ENCODE measurements around the gene ANXA6.

ANXA6 gene

GRCh38 chr5:151150471-151151262 is 6.9 kb downstream of the ANXA6 start:
- peaks cover 8% of the 10 kb centered on the region for H3K36me3 Mint-ChIP-seq (ENCODE audit: low read depth)
- H3K9me3 Mint-ChIP-seq: no peaks in the 10 kb centered on the region
- H3K4me3 Mint-ChIP-seq: peak overlapping the region; percentile 64
- H3K27ac Mint-ChIP-seq: peak overlapping the region; percentile 99
- H3K4me1 Mint-ChIP-seq: peaks cover 91% of the 10 kb centered on the region
- H3K27me3 Mint-ChIP-seq (ENCODE audit: low read depth, poor library complexity): peaks cover 9% of the 10 kb centered on the region
- TF ChIP-seq CTCF (IDR thresholded peaks at IDR 0.05): no peak
- peak; percentile 37 for DNase-seq

GRCh38 chr5:151148583-151148982 is 9.0 kb downstream of the ANXA6 start:
- H3K27me3 Mint-ChIP-seq (ENCODE audit: low read depth, poor library complexity): peaks cover 6% of the 10 kb centered on the region
- no peaks in the 10 kb centered on the region for H3K9me3 Mint-ChIP-seq
- peaks cover 13% of the 10 kb centered on the region for H3K36me3 Mint-ChIP-seq (ENCODE audit: low read depth)
- no peak for TF ChIP-seq CTCF (IDR thresholded peaks at IDR 0.05)
- peaks cover 92% of the 10 kb centered on the region for H3K4me1 Mint-ChIP-seq
- no peak for DNase-seq
- H3K4me3 Mint-ChIP-seq: peak overlapping the region; percentile 12
- peak overlapping the region; percentile 96 for H3K27ac Mint-ChIP-seq

GRCh38 chr5:151147033-151147432 is 10.5 kb downstream of the ANXA6 start:
- Mint-ChIP-seq H3K27me3 (ENCODE audit: low read depth, poor library complexity) (peaks cover 6% of the 10 kb centered on the region), H3K4me3 (no peak overlapping the region), H3K4me1 (peaks cover 89% of the 10 kb centered on the region), H3K27ac (no peak overlapping the region), H3K36me3 (ENCODE audit: low read depth) (peaks cover 13% of the 10 kb centered on the region), H3K9me3 (no peaks in the 10 kb centered on the region)
- TF ChIP-seq CTCF (IDR thresholded peaks at IDR 0.05): no peak
- no peak for DNase-seq

- Mint-ChIP-seq H3K36me3 (ENCODE audit: low read depth) (peaks cover 13% of the 10 kb centered on the region), H3K4me1 (peaks cover 89% of the 10 kb centered on the region), H3K27me3 (ENCODE audit: low read depth, poor library complexity) (peaks cover 7% of the 10 kb centered on the region), H3K9me3 (no peaks in the 10 kb centered on the region), H3K27ac (no peak overlapping the region), H3K4me3 (no peak overlapping the region)
- no peak for DNase-seq
- TF ChIP-seq CTCF (IDR thresholded peaks at IDR 0.05): no peak
These were observed 11.5 kb downstream of the ANXA6 start for GRCh38 chr5:151146061-151146460.

- TF ChIP-seq CTCF (IDR thresholded peaks at IDR 0.05): no peak
- no peak overlapping the region for H3K27ac Mint-ChIP-seq
- H3K9me3 Mint-ChIP-seq: no peaks in the 10 kb centered on the region
- H3K4me3 Mint-ChIP-seq: no peak overlapping the region
- H3K4me1 Mint-ChIP-seq: peaks cover 81% of the 10 kb centered on the region
- DNase-seq: no peak
- peaks cover 13% of the 10 kb centered on the region for H3K36me3 Mint-ChIP-seq (ENCODE audit: low read depth)
- H3K27me3 Mint-ChIP-seq (ENCODE audit: low read depth, poor library complexity): peaks cover 7% of the 10 kb centered on the region
These were observed 12.7 kb downstream of the ANXA6 start for GRCh38 chr5:151144922-151145321.

- no peak overlapping the region for H3K4me3 Mint-ChIP-seq
These were observed 13.3 kb downstream of the ANXA6 start for GRCh38 chr5:151144275-151144674.

More at GRCh38 chr5:151144275-151144674, 13.3 kb downstream of the ANXA6 start:
- Mint-ChIP-seq H3K36me3 (ENCODE audit: low read depth) (peaks cover 13% of the 10 kb centered on the region), H3K4me1 (peaks cover 74% of the 10 kb centered on the region), H3K27ac (no peak overlapping the region), H3K27me3 (ENCODE audit: low read depth, poor library complexity) (peaks cover 7% of the 10 kb centered on the region), H3K9me3 (no peaks in the 10 kb centered on the region)
- DNase-seq: no peak
- TF ChIP-seq CTCF (IDR thresholded peaks at IDR 0.05): no peak
